GM12801 (cell line): ENCODE data around the gene TDRD1.

Experiments used
- TF ChIP-seq, protein P1 (sequence below): IDR thresholded peaks from one replicate; pipeline ENCODE4 v1.5.1; 2011; ENCODE audit warnings: control low read depth; ENCODE audit not compliant: insufficient read length; ENCODE audit errors: extremely low read depth

Gene TDRD1

DNA sequence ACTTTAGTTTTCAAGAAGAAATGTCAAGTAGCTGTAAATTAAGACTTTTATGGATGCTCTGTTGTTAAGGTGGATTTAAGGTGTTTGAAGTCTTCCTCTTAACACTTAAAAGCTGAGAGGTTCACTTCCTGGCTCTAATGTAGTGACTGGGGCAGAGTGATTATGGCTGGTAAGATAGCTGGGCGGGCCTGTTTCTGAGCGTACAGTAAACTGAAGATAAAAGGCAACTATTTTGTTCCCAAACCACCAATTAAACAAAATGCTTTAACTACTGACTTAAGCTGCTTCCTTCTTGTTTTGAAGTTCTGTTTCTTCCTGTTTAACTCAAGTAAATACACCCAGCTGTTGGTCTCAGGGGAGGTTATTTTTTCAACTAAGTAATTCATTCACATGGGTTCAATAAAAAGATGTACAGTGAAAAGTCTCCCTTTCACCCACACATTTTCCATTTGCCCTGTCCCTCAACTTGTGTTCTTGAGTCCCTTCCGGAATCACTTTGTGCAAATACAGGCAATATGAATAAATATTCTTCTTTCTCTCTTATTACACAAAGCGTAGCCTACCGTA, 79.2 kb downstream of the TDRD1 start:
- TF ChIP-seq, protein P1, sequence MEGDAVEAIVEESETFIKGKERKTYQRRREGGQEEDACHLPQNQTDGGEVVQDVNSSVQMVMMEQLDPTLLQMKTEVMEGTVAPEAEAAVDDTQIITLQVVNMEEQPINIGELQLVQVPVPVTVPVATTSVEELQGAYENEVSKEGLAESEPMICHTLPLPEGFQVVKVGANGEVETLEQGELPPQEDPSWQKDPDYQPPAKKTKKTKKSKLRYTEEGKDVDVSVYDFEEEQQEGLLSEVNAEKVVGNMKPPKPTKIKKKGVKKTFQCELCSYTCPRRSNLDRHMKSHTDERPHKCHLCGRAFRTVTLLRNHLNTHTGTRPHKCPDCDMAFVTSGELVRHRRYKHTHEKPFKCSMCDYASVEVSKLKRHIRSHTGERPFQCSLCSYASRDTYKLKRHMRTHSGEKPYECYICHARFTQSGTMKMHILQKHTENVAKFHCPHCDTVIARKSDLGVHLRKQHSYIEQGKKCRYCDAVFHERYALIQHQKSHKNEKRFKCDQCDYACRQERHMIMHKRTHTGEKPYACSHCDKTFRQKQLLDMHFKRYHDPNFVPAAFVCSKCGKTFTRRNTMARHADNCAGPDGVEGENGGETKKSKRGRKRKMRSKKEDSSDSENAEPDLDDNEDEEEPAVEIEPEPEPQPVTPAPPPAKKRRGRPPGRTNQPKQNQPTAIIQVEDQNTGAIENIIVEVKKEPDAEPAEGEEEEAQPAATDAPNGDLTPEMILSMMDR: no peak

DNA sequence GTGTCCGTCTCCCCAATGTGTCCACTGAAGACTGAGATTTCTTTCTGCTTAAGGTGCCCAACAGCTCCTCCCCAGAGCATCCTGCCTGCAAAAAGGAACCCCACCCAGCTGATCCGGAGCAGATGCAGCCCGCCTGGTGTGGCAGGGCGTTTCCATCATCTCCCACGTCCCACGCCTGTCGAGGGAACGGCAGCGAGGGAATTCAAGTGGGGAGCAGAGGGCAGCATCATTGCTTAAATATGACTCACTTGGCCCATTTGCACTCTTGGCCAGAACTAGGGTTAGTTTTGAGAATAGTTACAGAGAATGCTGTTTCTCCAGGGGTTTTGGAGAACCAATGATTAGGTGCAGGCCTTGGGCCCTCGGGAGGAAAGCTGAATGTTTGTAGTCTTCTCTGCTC, 80.7 kb downstream of the TDRD1 start:
- TF ChIP-seq, protein P1: no peak

DNA sequence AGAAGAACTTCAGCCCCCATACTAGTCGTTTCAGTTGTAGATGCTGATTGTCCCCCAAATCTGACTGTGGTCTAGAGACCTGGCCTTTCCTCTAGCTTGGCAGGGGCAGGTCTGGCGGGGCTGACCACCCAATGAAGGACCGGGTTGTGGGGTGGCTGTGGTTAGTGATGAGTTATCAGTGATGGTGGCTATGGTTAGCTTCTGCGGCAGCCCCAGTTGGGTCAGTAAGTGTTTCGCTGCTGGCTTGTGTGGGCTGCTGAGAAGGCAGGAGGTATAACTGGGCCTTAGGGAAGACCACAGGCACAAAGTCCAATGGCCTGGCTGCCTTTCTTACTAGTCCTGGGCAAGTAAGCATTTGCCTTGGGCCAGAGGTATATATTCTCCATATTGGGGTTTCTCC, 81.2 kb downstream of the TDRD1 start:
- TF ChIP-seq, protein P1: no peak

DNA sequence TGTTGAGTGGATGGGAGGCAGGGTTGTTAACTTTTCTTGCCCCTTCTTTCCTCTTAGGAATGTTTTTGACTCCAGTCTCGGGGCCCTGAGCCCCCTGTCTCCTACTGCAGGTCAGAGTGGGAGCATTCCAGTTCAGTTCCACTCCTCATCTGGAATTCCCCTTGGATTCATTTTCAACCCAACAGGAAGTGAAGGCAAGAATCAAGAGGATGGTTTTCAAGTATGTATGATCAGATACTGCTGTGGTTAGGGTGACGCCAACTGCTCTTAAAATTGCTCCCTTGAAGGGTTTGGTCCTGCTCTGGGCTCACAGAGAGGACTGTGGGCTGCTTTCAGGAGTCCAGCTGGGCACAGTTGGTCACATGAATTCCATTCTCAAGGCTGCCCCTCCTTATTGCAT, 81.9 kb downstream of the TDRD1 start:
- TF ChIP-seq, protein P1: no peak

DNA sequence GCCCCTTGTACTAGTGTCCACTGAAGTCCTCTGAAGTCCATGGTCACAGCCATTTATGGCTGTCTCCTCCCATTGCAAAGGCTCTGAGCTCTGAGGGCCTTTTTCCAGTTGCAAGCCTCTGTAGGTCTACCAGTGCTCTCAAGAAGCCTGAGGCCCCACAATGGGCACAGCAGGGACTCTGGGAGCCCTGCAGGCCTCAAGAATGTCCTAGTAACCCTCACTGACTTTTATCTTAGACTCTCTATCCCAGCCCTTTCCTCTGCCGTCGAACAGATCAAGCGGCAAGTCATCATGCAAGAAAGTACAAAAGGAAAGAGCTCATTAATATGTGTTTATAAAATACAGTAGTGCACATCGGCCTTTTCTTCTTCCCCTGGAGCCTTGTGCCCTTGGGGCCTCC, 83.3 kb downstream of the TDRD1 start:
- TF ChIP-seq, protein P1: no peak

DNA sequence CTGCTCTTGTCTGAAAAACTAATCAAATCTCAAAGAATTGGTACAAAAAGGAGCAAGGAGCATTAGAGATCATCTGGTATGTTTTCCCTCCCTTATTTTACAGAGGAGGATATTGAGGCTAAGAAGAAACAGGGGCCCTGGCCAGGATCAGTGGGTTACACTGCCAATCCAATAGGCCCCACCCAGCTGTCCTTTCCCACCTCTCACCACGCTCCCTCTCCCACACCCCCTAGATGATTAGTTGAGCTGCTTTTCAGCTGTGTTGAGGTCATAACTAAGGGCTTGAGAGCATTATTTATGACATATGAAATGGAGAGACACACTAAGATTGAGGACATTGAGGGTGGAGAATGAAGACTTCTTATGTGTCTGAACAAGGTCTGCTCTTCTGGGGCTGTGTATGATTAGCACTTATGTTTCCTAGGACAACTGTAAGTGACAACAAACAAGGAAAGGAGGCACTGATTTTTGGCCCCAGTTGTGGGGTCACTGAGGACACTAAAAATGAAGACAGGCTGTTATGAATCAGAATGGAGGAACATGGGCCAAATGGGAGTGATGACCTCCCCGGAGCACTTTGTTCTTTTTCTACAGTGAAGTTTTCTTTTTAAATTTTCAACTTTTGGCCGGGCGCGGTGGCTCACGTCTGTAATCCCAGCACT, 86.4 kb downstream of the TDRD1 start:
- TF ChIP-seq, protein P1: no peak

DNA sequence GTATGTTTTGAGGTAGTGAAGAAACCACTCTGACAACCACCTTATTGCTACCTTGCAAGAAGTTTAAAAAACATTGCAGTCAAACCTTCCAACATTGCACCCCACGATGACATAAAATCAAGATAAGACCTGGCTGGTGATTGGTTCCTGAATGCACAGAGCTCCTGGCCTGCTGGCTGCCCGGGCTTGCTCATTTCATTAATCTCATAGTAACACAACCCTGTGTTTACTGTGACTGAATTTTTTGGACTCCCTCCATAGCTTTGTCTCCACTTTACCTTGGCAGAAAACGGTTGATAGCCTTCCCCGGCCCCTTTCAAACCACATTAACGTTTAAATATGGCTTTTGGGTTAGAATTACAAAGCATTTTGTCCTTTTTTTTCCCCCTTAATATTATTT, 87.4 kb downstream of the TDRD1 start:
- TF ChIP-seq, protein P1: no peak
